ENCODE measurements around the gene SLC35E4. TPM values are rescaled to one million over a fixed set of nuclear protein-coding genes. Genes with fewer than 3 reads are reported as not detected.

The SLC35E4 gene
- total RNA-seq, 1 experiment from 2014 or later = 2.9 TPM

GRCh38 chr22:30680991-30681770, 45.6 kb downstream of the SLC35E4 start:
- intact Hi-C loops (cut with micrococcal nuclease) = no loop called here
- Mint-ChIP-seq H3K4me3 (ENCODE audit: unreplicated experiment) (no peak overlapping the region), H3K27ac (ENCODE audit: low read depth, unreplicated experiment) (no peak overlapping the region), H3K27me3 (ENCODE audit: insufficient read depth, unreplicated experiment) (peaks cover 23% of the 10 kb centered on the region), H3K36me3 (ENCODE audit: insufficient read depth, unreplicated experiment) (no peaks in the 10 kb centered on the region), H3K4me1 (ENCODE audit: insufficient read depth, unreplicated experiment) (peaks cover 5% of the 10 kb centered on the region), H3K9me3 (ENCODE audit: unreplicated experiment) (no peaks in the 10 kb centered on the region)
- no peak for TF ChIP-seq CTCF (IDR thresholded peaks at IDR 0.05; ENCODE audit: unreplicated experiment)
- ChIA-PET POLR2A (interaction anchor here (0.7 kb wide), 1 partner anchor 325 kb away, joined by 3 read pairs; the partner anchor contains the start of gene SF3A1), CTCF (interaction anchor here (0.6 kb wide), 1 partner anchor 8 kb away, joined by 3 read pairs; no protein-coding TSS in a partner anchor)
- no peak for DNase-seq (ENCODE audit: unreplicated experiment)
- BruUV-seq (replicated peaks) = no TSS peak

GRCh38 chr22:30681831-30682230, 46.2 kb downstream of the SLC35E4 start:
- BruUV-seq (replicated peaks) = no TSS peak
- CTCF ChIA-PET = interaction anchor here (0.6 kb wide), 2 partner anchors 8 to 74 kb away, joined by 3 read pairs; no protein-coding TSS in a partner anchor

GRCh38 chr22:30685178-30685577, 49.6 kb downstream of the SLC35E4 start:
- Mint-ChIP-seq H3K36me3 (ENCODE audit: insufficient read depth, unreplicated experiment) (no peaks in the 10 kb centered on the region), H3K9me3 (ENCODE audit: unreplicated experiment) (no peaks in the 10 kb centered on the region), H3K4me1 (ENCODE audit: insufficient read depth, unreplicated experiment) (no peaks in the 10 kb centered on the region), H3K27me3 (ENCODE audit: insufficient read depth, unreplicated experiment) (no peaks in the 10 kb centered on the region), H3K4me3 (ENCODE audit: unreplicated experiment) (no peak overlapping the region), H3K27ac (ENCODE audit: low read depth, unreplicated experiment) (no peak overlapping the region)
- TF ChIP-seq CTCF (IDR thresholded peaks at IDR 0.05; ENCODE audit: unreplicated experiment) = no peak
- intact Hi-C loops (cut with micrococcal nuclease) = no loop called here
- DNase-seq (ENCODE audit: unreplicated experiment) = no peak
- ChIA-PET CTCF (interaction anchor here (0.7 kb wide), 1 partner anchor 70 kb away, joined by 3 read pairs; no protein-coding TSS in a partner anchor), POLR2A (interaction anchor here (0.9 kb wide), 1 partner anchor 13 kb away, joined by 3 read pairs; no protein-coding TSS in a partner anchor)
- no TSS peak for BruUV-seq (replicated peaks)

More at GRCh38 chr22:30681831-30682230, 46.2 kb downstream of the SLC35E4 start:
- Mint-ChIP-seq H3K9me3 (ENCODE audit: unreplicated experiment) (no peaks in the 10 kb centered on the region), H3K4me1 (ENCODE audit: insufficient read depth, unreplicated experiment) (peaks cover 5% of the 10 kb centered on the region), H3K4me3 (ENCODE audit: unreplicated experiment) (no peak overlapping the region), H3K27ac (ENCODE audit: low read depth, unreplicated experiment) (no peak overlapping the region), H3K36me3 (ENCODE audit: insufficient read depth, unreplicated experiment) (no peaks in the 10 kb centered on the region), H3K27me3 (ENCODE audit: insufficient read depth, unreplicated experiment) (peaks cover 16% of the 10 kb centered on the region)
- TF ChIP-seq CTCF (IDR thresholded peaks at IDR 0.05; ENCODE audit: unreplicated experiment) = no peak
- intact Hi-C loops (cut with micrococcal nuclease) = no loop called here
- POLR2A ChIA-PET = interaction anchor here (0.6 kb wide), 1 partner anchor 15 kb away, joined by 3 read pairs; no protein-coding TSS in a partner anchor
- no peak for DNase-seq (ENCODE audit: unreplicated experiment)

DNA sequence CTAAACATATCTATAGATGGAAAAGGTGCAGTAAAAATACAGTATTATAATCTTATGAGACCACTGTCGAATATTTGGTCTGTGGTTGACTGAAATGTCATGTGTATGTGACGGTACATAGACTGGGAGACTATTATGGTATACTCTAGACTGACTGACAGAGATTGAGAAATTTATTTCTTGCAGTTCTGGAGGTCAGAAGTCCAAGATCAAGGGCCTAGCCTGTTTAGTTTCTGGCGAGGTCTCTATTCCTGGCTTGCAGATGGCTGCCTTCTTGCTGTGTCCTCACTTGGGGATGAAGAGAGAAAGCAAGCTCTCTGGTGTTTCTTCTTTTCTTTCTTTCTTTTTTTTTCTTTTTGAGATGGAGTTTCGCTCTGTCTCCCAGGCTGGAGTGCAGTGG, 51.8 kb downstream of the SLC35E4 start:
- DNase-seq (ENCODE audit: unreplicated experiment) = no peak
- Mint-ChIP-seq H3K36me3 (ENCODE audit: insufficient read depth, unreplicated experiment) (no peaks in the 10 kb centered on the region), H3K4me1 (ENCODE audit: insufficient read depth, unreplicated experiment) (no peaks in the 10 kb centered on the region), H3K9me3 (ENCODE audit: unreplicated experiment) (no peaks in the 10 kb centered on the region), H3K27ac (ENCODE audit: low read depth, unreplicated experiment) (no peak overlapping the region), H3K4me3 (ENCODE audit: unreplicated experiment) (no peak overlapping the region), H3K27me3 (ENCODE audit: insufficient read depth, unreplicated experiment) (no peaks in the 10 kb centered on the region)
- no peak for TF ChIP-seq CTCF (IDR thresholded peaks at IDR 0.05; ENCODE audit: unreplicated experiment)
- BruUV-seq (replicated peaks) = no TSS peak
- CTCF ChIA-PET = no interaction called here
- intact Hi-C loops (cut with micrococcal nuclease) = no loop called here
- POLR2A ChIA-PET = no interaction called here
